Endometrium (tissue), 2 donors: ENCODE data around the gene RAPGEF5.

Source experiments
- FAIRE-seq: peaks from 2 replicates; lab custom pipeline; 2012; peaks lifted over from hg19 to GRCh38; lab: Jason Lieb, UNC
- donor health status: control.
- donor health status: control.

RAPGEF5 gene

GRCh38 chr7:22378199-22378980, 21.4 kb upstream of the RAPGEF5 start:
- no peak for FAIRE-seq

GRCh38 chr7:22377703-22378102, 20.7 kb upstream of the RAPGEF5 start:
- no peak for FAIRE-seq

DNA sequence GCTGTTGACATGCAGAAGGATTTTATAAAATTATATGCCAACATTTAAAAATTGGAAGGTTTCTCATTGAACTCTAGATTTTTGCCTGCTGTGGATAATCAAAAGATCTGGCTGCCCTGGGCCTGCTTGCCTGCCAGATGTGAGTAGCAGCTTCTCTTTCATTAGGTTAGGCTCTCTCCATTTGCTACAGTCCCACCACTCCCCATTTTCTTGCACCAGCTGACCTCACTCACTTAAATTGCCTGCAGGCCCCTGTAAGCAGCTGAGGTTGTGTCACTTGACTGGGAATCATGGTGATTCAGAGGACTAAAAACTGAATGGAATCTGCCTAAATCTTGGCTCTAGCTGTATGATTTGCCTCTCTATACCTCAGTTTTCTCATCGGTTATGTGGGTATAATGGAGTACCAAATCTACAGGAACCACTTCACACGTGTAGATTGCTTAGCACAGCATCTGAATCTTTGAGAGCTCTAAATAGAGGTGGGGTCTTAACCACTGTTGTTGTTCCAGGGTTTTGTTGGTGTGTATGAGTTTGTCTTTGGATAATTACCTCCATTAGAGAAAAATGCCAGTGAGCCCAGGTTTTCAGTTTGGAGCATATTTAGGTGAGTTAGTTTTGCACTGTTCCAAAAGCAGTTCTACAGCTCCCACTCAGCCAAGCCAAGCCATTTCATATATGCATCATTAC, 18.6 kb upstream of the RAPGEF5 start:
- no peak for FAIRE-seq

- FAIRE-seq, result no peak
Observed at GRCh38 chr7:22373911-22374310, 17.0 kb upstream of the RAPGEF5 start.

- FAIRE-seq, result no peak
Observed at GRCh38 chr7:22373388-22373787, 16.4 kb upstream of the RAPGEF5 start.

DNA sequence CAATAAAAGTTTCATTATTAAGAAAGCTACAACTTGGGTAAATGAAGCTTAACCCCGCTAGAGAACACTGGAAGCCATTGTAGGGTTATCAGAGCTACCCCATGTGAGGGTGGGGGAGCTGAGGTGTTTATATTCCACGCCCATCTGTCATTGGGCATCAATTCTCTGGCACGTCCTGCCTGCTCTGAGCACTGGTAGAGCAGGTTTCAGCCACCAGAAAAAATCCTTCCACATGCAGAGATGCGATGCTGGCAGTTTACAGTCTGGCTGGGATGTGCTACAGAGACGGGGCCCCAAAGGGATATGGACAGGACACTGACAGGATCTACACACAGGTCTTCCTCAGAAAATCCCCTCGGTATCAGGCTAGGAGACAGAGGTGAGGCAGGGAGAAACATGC, 15.9 kb upstream of the RAPGEF5 start:
- FAIRE-seq, result no peak

GRCh38 chr7:22371878-22372277, 14.9 kb upstream of the RAPGEF5 start:
- FAIRE-seq, result no peak

- FAIRE-seq, result no peak
Observed at GRCh38 chr7:22364900-22365299, 7.9 kb upstream of the RAPGEF5 start.

DNA sequence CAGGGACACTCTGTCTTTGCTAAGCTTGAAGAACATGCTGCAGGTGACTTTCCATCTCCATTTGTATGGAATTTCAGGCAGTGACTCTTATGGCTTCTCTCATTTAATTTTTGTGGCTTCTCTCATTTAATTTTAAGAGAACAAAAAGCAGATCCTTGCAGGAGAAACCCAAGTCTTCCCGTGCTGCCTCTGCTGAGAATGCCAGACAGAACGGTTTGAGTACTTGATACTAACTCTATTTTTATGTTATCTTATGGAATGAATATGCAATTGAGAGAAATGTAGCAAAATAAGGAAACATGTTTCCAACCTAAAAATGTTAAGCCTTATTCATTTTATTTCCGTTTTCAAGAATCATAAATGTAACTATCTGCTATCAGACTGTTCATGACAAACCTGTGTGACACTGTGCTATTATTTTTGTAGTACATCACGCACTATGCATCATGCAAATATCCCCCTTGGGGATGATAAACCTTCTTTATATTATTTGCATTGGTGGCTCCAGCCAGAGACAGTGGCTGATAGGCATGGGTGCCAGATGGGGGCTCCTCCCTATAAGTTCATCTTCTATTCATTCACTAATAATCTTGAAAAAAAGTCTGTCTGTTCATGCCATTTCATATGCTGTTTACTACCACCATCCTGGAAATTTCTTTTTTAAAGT, 6.9 kb upstream of the RAPGEF5 start:
- no peak for FAIRE-seq

- no peak for FAIRE-seq
Observed at GRCh38 chr7:22361795-22362194, 4.8 kb upstream of the RAPGEF5 start.

DNA sequence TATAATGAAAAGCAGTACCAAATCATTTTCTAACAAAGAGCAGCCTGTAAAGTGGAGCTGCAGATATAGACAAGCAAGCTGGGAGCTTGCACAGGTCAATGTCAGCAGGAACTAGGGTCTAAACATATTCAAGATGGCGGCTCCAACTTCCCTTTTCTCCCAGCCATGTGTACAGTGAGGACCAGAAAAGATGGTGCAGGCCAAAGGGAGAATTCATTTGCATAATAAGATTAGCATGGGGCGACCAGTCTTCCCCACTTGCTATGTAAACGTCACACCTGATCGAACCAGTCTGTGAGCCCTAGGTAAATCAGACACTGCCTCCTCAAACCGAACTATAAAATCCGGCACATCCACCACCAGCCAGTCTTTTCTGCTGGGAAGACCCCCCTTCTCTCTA, 4.4 kb upstream of the RAPGEF5 start:
- no peak for FAIRE-seq

GRCh38 chr7:22358820-22359697, 2.1 kb upstream of the RAPGEF5 start:
- FAIRE-seq, result no peak

- no peak for FAIRE-seq
Observed at GRCh38 chr7:22357311-22358175, 589 bp upstream of the RAPGEF5 start.

DNA sequence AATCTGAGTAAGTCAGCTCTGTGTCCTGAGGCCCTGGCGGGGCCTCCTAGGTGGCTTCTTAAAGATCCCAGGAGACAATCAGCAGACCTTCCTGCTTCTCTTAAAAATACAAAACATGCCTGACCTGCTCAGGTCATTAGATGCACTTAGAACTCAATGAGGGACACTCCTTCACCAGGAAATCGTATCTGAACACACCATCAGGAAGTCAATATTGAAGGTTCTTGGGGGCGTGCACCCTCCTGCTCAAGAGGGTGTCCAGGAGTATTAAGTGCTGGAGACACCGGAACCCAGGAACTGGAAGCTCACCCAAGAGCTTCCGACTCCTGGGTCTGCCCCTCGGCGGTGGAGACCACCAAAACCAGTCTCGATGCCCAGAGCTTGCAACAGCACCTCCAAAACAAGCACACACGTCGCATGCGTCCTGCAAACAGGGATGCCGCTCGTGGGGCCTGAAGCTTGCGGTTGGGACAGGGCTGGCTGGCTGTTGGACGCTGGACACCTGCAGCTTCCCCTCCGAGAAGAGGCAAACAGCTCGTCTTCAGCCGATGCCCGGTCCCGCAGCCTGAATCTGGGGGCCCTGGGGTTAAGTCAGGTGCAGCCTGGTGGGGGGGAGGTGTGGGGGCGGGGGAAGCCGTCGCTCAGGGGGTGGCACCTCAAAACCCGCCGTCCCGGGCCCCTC, 803 bp downstream of the RAPGEF5 start:
- no peak for FAIRE-seq

DNA sequence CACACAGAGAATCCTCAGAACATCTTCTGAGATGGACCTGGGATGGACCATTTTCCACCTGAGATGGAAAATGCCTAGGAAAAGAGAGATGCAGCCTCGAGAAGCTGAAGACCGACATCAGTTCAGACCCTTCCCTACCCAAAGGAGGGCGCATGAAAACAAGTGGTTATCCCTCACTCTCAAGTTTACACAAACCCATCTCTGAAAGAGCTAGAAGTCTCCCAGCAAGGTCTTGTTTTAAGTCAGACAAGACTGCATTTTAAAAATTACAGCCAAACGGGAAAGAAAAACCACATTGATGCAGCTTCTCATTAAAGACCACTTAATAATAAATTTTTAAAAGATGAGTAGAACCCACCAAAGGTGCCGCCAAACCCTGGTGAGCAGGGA, 1.3 kb downstream of the RAPGEF5 start:
- FAIRE-seq, result no peak

DNA sequence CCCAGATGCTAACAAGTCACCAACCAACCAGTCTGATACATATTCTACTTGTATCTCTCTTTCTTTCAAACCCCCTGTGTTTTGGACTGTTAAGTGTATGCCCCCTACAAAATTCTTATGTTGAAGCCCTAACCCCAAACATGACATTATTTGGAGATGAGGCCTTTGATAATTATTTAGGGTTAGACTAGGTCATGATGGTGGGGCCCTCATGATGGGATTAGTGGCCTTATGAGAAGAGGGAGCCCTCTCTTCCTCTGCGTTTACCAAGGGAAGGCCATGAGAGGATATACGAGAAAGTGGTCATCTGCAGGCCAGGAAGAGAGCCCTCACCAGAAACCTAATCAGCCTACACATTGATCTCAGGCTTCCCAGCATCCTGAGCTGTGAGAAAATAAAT, 2.5 kb downstream of the RAPGEF5 start:
- FAIRE-seq, result no peak

DNA sequence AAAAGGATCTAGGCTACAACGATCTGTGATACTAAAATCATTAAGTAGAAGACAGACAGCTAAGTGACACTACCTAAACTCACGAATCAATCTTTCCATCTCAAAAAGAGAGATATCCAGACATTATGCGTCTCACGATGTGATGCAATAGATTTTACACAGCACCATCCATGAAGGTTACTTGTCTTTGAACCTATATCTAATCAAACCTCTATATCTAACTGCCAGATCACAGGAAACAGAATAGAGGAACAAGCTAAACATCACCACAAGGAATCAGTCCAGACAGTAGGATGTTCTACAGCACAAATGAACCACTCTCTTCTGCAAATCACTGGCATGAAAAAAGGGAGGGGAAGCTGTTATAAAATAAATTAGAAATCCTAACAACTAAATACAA, 4.1 kb downstream of the RAPGEF5 start:
- FAIRE-seq, result no peak

GRCh38 chr7:22351878-22352277, 5.1 kb downstream of the RAPGEF5 start:
- no peak for FAIRE-seq

- no peak for FAIRE-seq
Observed at GRCh38 chr7:22351329-22351692, 5.6 kb downstream of the RAPGEF5 start.

DNA sequence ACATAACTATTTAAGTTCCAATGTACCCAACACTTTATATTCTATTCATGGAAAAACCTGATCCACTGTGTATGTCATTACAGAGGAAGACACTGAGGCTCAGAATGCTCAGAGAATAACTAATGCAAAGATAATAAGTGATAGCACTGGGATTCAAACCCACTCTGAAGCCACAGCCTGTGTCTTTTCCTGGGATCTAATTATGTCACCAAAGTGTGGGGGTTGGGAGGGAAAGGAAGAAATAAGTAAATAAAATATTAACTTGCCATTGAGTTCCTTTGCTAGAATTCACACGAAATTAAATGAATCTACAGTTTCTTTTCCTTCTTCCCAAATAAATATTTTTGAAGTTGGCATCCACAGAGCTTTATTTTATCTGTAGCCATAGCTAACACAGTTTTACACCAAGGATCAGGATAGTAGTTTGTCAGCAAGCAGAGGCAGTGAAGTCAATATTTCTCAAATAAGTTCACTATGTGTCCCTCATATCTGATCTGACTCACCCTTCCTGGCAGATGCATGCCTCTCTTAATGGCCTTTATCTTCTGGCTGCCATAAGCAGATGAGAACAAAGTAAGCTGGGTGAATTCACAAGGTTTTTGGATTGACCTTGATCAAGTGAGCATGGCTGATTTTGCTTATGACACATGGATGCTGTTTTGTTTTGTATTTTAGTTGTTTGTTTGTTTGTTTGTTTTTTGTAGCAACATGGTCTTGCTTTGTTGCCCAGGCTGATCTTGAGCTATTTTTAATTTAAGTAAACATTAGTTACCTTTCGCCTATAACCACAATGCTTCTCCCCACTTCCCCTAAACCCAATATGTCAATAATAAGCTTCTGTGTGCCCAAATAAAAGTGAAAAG, 6.3 kb downstream of the RAPGEF5 start:
- no peak for FAIRE-seq
